Astrocyte (in vitro differentiated cells and primary cell): Measurements from ENCODE around the gene CMSS1. TPM values are rescaled to one million over a fixed set of nuclear protein-coding genes. Genes with fewer than 3 reads are reported as not detected.

Experiments used
- DNase-seq: peaks from one replicate; pipeline ENCODE4 v3.0.0-alpha.2; 2010; ENCODE audit warnings: low read depth
- FAIRE-seq: peaks from 2 replicates; lab custom pipeline; 2011; peaks lifted over from hg19 to GRCh38; lab: Jason Lieb, UNC
- H2AFZ ChIP-seq: 2 replicates; pipeline ENCODE4 v1.6.0; 2012; ENCODE audit warnings: low read depth, low read length, inconsistent platforms
- H3K27ac ChIP-seq: 2 replicates; pipeline ENCODE4 v1.5.1; 2011; ENCODE audit warnings: low read depth, low read length, inconsistent platforms
- H3K27me3 ChIP-seq: 2 replicates; pipeline ENCODE4 v1.6.0; 2011; ENCODE audit warnings: low read length, inconsistent platforms; ENCODE audit not compliant: insufficient read depth
- H3K36me3 ChIP-seq: 2 replicates; pipeline ENCODE4 v1.5.1; 2011; ENCODE audit warnings: low read length, inconsistent platforms; ENCODE audit not compliant: insufficient read depth
- H3K4me1 ChIP-seq: 2 replicates; pipeline ENCODE4 v1.5.1; 2011; ENCODE audit warnings: low read length, inconsistent platforms; ENCODE audit not compliant: insufficient read depth
- H3K4me2 ChIP-seq: 2 replicates; pipeline ENCODE4 v1.6.0; 2012; ENCODE audit warnings: low read length, inconsistent platforms
- H3K4me3 ChIP-seq: 2 replicates; pipeline ENCODE4 v1.5.1; 2011; ENCODE audit warnings: low read depth, mild to moderate bottlenecking, low read length, inconsistent platforms; ENCODE audit not compliant: insufficient read depth
- H3K79me2 ChIP-seq: 2 replicates; pipeline ENCODE4 v1.6.0; 2012; ENCODE audit warnings: mild to moderate bottlenecking, low read length, inconsistent platforms; ENCODE audit not compliant: insufficient read depth
- H3K9ac ChIP-seq: 2 replicates; pipeline ENCODE4 v1.6.0; 2012; ENCODE audit warnings: mild to moderate bottlenecking, low read length, inconsistent platforms
- H3K9me3 ChIP-seq: 2 replicates; pipeline ENCODE4 v1.5.1; 2012; ENCODE audit warnings: low read depth, mild to moderate bottlenecking, low read length, inconsistent platforms; ENCODE audit not compliant: insufficient read depth
- H4K20me1 ChIP-seq: 2 replicates; pipeline ENCODE4 v1.6.0; 2012; ENCODE audit warnings: low read length, inconsistent platforms; ENCODE audit not compliant: insufficient read depth
- H3K27ac Mint-ChIP-seq: one replicate; pipeline ENCODE4 v1.8.0; 2021; ENCODE audit warnings: mild to moderate bottlenecking, mixed read lengths; ENCODE audit not compliant: unreplicated experiment
- H3K27me3 Mint-ChIP-seq: one replicate; pipeline ENCODE4 v1.8.0; 2021; ENCODE audit warnings: low read depth, mixed read lengths; ENCODE audit not compliant: unreplicated experiment
- H3K36me3 Mint-ChIP-seq: one replicate; pipeline ENCODE4 v1.8.0; 2021; ENCODE audit warnings: low read depth, mixed read lengths; ENCODE audit not compliant: unreplicated experiment
- H3K4me1 Mint-ChIP-seq: one replicate; pipeline ENCODE4 v1.8.0; 2021; ENCODE audit warnings: low read depth, mixed read lengths; ENCODE audit not compliant: unreplicated experiment
- H3K4me3 Mint-ChIP-seq: one replicate; pipeline ENCODE4 v1.8.0; 2021; ENCODE audit warnings: mild to moderate bottlenecking, moderate library complexity, mixed read lengths; ENCODE audit not compliant: unreplicated experiment
- H3K9me3 Mint-ChIP-seq: one replicate; pipeline ENCODE4 v1.8.0; 2021; ENCODE audit warnings: mild to moderate bottlenecking, mixed read lengths; ENCODE audit not compliant: unreplicated experiment
- EZH2 ChIP-seq: IDR thresholded peaks from 2 replicates; pipeline ENCODE4 v1.6.1; 2012; ENCODE audit warnings: mild to moderate bottlenecking, low read length, inconsistent platforms; ENCODE audit not compliant: insufficient read depth
- total RNA-seq: library from RNA; stranded (reverse); gene quantifications from 2 replicates; pipeline ENCODE4 v1.2.1, GENCODE V29; 2021
- TF ChIP-seq, protein P1 (sequence below): IDR thresholded peaks from 2 replicates; pipeline ENCODE4 v1.5.1; 2011; ENCODE audit warnings: low read depth, mild to moderate bottlenecking, inconsistent platforms, low read length, moderate library complexity; ENCODE audit not compliant: insufficient read depth

Gene CMSS1
- total RNA-seq, 1 donor from 2014 or later: 12.5 TPM

DNA sequence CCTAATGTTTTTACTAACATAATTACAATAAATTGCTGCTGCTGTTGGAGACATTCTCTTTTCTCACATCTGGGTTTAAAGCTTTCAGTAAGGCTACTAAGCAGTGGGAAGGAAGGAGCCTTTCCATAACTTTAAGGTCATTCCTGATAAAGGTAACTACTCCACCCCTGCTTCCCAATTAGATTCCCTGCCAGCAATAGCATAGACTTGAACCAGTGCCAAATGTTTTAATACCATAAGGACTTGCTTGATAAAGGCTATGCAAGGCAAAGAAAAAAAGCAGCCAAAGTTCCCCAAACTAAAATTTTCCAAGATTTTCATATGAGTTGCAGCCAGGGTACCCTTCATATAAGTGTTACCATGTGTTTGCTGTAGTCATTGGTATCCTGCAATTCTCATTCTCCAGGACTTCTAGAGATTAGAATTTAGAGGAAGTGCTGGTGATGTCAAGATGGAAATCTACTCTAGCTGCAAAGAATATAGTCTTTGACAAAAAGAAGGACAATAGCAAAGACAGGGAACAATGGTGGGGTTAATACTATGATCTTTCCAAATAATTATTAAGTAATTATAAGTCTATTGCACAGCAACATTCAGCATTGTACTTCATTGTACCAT lies 190.5 kb downstream of the CMSS1 start:
- no peak for FAIRE-seq
- Histone ChIP-seq H2AFZ (no peak overlapping the region), H3K4me1 (peaks cover 15% of the 10 kb centered on the region), H3K36me3 (no peaks in the 10 kb centered on the region), H3K79me2 (no peaks in the 10 kb centered on the region), H3K27me3 (no peaks in the 10 kb centered on the region), H3K27ac (no peak overlapping the region), H3K9me3 (no peaks in the 10 kb centered on the region), H3K4me2 (no peak overlapping the region), H3K9ac (no peak overlapping the region), H4K20me1 (no peaks in the 10 kb centered on the region), H3K4me3 (no peak overlapping the region)
- H3K9me3 Mint-ChIP-seq: no peaks in the 10 kb centered on the region
- no peak for DNase-seq
- H3K4me1 Mint-ChIP-seq: peaks cover 48% of the 10 kb centered on the region
- TF ChIP-seq, protein P1, sequence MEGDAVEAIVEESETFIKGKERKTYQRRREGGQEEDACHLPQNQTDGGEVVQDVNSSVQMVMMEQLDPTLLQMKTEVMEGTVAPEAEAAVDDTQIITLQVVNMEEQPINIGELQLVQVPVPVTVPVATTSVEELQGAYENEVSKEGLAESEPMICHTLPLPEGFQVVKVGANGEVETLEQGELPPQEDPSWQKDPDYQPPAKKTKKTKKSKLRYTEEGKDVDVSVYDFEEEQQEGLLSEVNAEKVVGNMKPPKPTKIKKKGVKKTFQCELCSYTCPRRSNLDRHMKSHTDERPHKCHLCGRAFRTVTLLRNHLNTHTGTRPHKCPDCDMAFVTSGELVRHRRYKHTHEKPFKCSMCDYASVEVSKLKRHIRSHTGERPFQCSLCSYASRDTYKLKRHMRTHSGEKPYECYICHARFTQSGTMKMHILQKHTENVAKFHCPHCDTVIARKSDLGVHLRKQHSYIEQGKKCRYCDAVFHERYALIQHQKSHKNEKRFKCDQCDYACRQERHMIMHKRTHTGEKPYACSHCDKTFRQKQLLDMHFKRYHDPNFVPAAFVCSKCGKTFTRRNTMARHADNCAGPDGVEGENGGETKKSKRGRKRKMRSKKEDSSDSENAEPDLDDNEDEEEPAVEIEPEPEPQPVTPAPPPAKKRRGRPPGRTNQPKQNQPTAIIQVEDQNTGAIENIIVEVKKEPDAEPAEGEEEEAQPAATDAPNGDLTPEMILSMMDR: no peak
- no peak for TF ChIP-seq EZH2
- no peak overlapping the region for H3K4me3 Mint-ChIP-seq
- no peaks in the 10 kb centered on the region for H3K27me3 Mint-ChIP-seq
- H3K36me3 Mint-ChIP-seq: no peaks in the 10 kb centered on the region
- no peak overlapping the region for H3K27ac Mint-ChIP-seq

DNA sequence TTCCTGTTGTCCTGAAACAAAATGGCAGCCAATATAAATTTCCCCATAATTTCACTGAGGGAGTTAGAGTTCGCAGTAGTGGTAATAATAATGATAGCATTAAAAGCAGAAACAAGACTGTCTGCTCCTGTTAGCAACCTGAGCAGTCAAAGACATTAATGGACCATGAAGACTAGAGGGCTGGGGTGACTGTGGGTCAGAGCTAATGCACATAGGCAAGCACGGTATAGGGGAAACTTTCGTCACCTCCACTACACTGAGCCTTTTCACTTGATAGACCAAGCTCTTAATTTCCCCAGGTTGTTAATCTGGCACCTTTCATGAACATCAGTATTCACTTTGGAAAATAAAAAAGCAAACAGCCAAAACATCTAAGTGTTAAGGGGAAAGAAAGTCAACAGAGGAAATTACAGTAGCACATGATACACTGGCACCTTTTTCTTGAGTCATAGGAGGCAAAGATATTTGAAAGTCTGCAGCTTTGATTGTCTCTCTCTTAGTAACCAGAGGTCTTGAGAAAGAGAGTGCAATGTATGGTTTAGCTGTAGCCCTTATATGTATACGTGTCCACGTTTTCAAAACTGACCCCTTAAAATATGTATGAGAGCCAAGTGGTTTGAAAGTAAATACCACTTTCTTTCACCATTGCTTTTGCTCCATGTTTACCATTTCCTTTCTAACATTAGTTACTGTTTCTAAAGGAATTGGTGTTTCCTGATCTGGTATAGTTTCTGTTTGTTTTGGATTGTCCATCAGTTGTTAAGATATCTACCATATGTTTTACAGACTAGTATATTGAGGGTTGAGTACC lies 191.8 kb downstream of the CMSS1 start:
- H2AFZ ChIP-seq: no peak overlapping the region
- H3K27me3 ChIP-seq: no peaks in the 10 kb centered on the region
- H3K27ac ChIP-seq: no peak overlapping the region
- H4K20me1 ChIP-seq: no peaks in the 10 kb centered on the region
- DNase-seq: no peak
- Mint-ChIP-seq H3K27me3 (no peaks in the 10 kb centered on the region), H3K9me3 (no peaks in the 10 kb centered on the region), H3K4me1 (peaks cover 41% of the 10 kb centered on the region), H3K36me3 (no peaks in the 10 kb centered on the region), H3K4me3 (no peak overlapping the region), H3K27ac (no peak overlapping the region)
- H3K4me3 ChIP-seq: no peak overlapping the region
- H3K4me1 ChIP-seq: peaks cover 7% of the 10 kb centered on the region
- H3K4me2 ChIP-seq: no peak overlapping the region
- no peaks in the 10 kb centered on the region for H3K9me3 ChIP-seq
- TF ChIP-seq, protein P1: no peak
- H3K79me2 ChIP-seq: no peaks in the 10 kb centered on the region
- no peak overlapping the region for H3K9ac ChIP-seq
- FAIRE-seq: peak; percentile 75
- no peaks in the 10 kb centered on the region for H3K36me3 ChIP-seq

DNA sequence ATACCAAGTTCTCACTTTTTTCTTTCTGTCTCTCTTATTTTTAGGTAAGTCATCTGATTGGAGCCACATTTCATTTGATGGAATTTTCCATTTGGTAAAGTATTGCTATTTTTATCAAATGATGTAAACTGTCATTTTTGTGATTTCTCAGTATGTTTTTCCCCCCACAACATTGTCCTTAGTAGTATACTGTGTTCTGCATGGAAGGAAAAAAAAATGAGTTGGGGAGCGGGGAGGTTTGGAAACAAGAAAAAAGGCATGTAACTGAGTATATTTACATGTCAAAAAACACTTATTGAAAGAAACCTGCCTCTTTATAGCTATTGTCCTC lies 192.4 kb downstream of the CMSS1 start:
- no peak for DNase-seq
- FAIRE-seq: no peak
- Mint-ChIP-seq H3K27me3 (no peaks in the 10 kb centered on the region), H3K27ac (peak overlapping the region; percentile 2), H3K36me3 (no peaks in the 10 kb centered on the region), H3K4me1 (peaks cover 37% of the 10 kb centered on the region), H3K4me3 (no peak overlapping the region), H3K9me3 (no peaks in the 10 kb centered on the region)
- Histone ChIP-seq H3K9ac (no peak overlapping the region), H3K27ac (no peak overlapping the region), H2AFZ (no peak overlapping the region), H3K27me3 (no peaks in the 10 kb centered on the region), H3K9me3 (no peaks in the 10 kb centered on the region), H3K4me2 (no peak overlapping the region), H3K36me3 (no peaks in the 10 kb centered on the region), H3K4me1 (peaks cover 7% of the 10 kb centered on the region), H3K79me2 (no peaks in the 10 kb centered on the region), H3K4me3 (no peak overlapping the region), H4K20me1 (no peaks in the 10 kb centered on the region)
- TF ChIP-seq, protein P1: no peak
- no peak for TF ChIP-seq EZH2
